Tongue (tissue), 2 donors: Measurements from ENCODE around the gene ANGPT4. TPM values are rescaled to one million over a fixed set of nuclear protein-coding genes. Genes with fewer than 3 reads are reported as not detected.

Experiments used
- DNase-seq: peaks from one replicate; pipeline ENCODE4 v3.0.0-alpha.2; 2015
- total RNA-seq: library from RNA; depleted of rRNA; stranded (reverse); fragments of >200 nt; gene quantifications from one replicate; pipeline ENCODE4 v1.2.3, GENCODE V29; 2014

ANGPT4 gene
- total RNA-seq, 1 donor from 2014 or later, result not detected

- no peak for DNase-seq
Observed at GRCh38 chr20:939606-940005, 23.5 kb upstream of the ANGPT4 start.

GRCh38 chr20:934186-934840 is 18.2 kb upstream of the ANGPT4 start:
- no peak for DNase-seq

GRCh38 chr20:933029-933428 is 16.9 kb upstream of the ANGPT4 start:
- no peak for DNase-seq

GRCh38 chr20:931401-931800 is 15.3 kb upstream of the ANGPT4 start:
- no peak for DNase-seq

GRCh38 chr20:926670-927069 is 10.5 kb upstream of the ANGPT4 start:
- no peak for DNase-seq

- DNase-seq, result no peak
Observed at GRCh38 chr20:925516-925915, 9.4 kb upstream of the ANGPT4 start.

- DNase-seq, result no peak
Observed at GRCh38 chr20:924639-925038, 8.5 kb upstream of the ANGPT4 start.

GRCh38 chr20:922781-923180 is 6.6 kb upstream of the ANGPT4 start:
- no peak for DNase-seq

GRCh38 chr20:921068-921467 is 4.9 kb upstream of the ANGPT4 start:
- no peak for DNase-seq

- DNase-seq, result no peak
Observed at GRCh38 chr20:920311-920710, 4.2 kb upstream of the ANGPT4 start.

GRCh38 chr20:919491-919916 is 3.4 kb upstream of the ANGPT4 start:
- no peak for DNase-seq

- DNase-seq, result no peak
Observed at GRCh38 chr20:917416-917815, 1.3 kb upstream of the ANGPT4 start.

- DNase-seq, result no peak
Observed at GRCh38 chr20:916825-917224, 691 bp upstream of the ANGPT4 start.

GRCh38 chr20:914727-915498 is 1.2 kb downstream of the ANGPT4 start:
- DNase-seq, result no peak

- no peak for DNase-seq
Observed at GRCh38 chr20:913306-913849, 2.8 kb downstream of the ANGPT4 start.

- DNase-seq, result no peak
Observed at GRCh38 chr20:911882-912600, 4.1 kb downstream of the ANGPT4 start.

- DNase-seq, result peak; percentile 80
Observed at GRCh38 chr20:910870-911770, 5.0 kb downstream of the ANGPT4 start.

GRCh38 chr20:910132-910869 is 5.8 kb downstream of the ANGPT4 start:
- DNase-seq, result no peak

GRCh38 chr20:909641-910040 is 6.5 kb downstream of the ANGPT4 start:
- DNase-seq, result no peak

- DNase-seq, result no peak
Observed at GRCh38 chr20:906703-907270, 9.3 kb downstream of the ANGPT4 start.

- no peak for DNase-seq
Observed at GRCh38 chr20:906001-906520, 10.1 kb downstream of the ANGPT4 start.
